ENCODE measurements around the gene ANTXR1.

Gene ANTXR1

GRCh38 chr2:69088466-69088865 lies 75.5 kb downstream of the ANTXR1 start:
- no peak for DNase-seq (ENCODE audit: low read depth)
- no peak for TF ChIP-seq CTCF (IDR thresholded peaks at IDR 0.05; ENCODE audit: control insufficient read depth, extremely low read depth, insufficient read depth)

GRCh38 chr2:69089266-69089665 lies 76.3 kb downstream of the ANTXR1 start:
- H3K4me3 ChIP-seq (ENCODE audit: low read depth, low read length) = no peak overlapping the region
- no peak for DNase-seq (ENCODE audit: low read depth)
- TF ChIP-seq CTCF (IDR thresholded peaks at IDR 0.05; ENCODE audit: control insufficient read depth, extremely low read depth, insufficient read depth) = no peak

More at GRCh38 chr2:69088466-69088865, 75.5 kb downstream of the ANTXR1 start:
- H3K4me3 ChIP-seq (ENCODE audit: low read depth, low read length) = no peak overlapping the region

GRCh38 chr2:69089998-69090397 lies 77.0 kb downstream of the ANTXR1 start:
- no peak for TF ChIP-seq CTCF (IDR thresholded peaks at IDR 0.05; ENCODE audit: control insufficient read depth, extremely low read depth, insufficient read depth)
- H3K4me3 ChIP-seq (ENCODE audit: low read depth, low read length) = no peak overlapping the region
- DNase-seq (ENCODE audit: low read depth) = no peak

GRCh38 chr2:69090820-69091219 lies 77.8 kb downstream of the ANTXR1 start:
- no peak for TF ChIP-seq CTCF (IDR thresholded peaks at IDR 0.05; ENCODE audit: control insufficient read depth, extremely low read depth, insufficient read depth)
- no peak overlapping the region for H3K4me3 ChIP-seq (ENCODE audit: low read depth, low read length)
- no peak for DNase-seq (ENCODE audit: low read depth)

GRCh38 chr2:69092857-69093256 lies 79.9 kb downstream of the ANTXR1 start:
- no peak for DNase-seq (ENCODE audit: low read depth)
- H3K4me3 ChIP-seq (ENCODE audit: low read depth, low read length) = no peak overlapping the region
- TF ChIP-seq CTCF (IDR thresholded peaks at IDR 0.05; ENCODE audit: control insufficient read depth, extremely low read depth, insufficient read depth) = no peak

GRCh38 chr2:69095305-69095704 lies 82.3 kb downstream of the ANTXR1 start:
- TF ChIP-seq CTCF (IDR thresholded peaks at IDR 0.05; ENCODE audit: control insufficient read depth, extremely low read depth, insufficient read depth) = no peak
- no peak overlapping the region for H3K4me3 ChIP-seq (ENCODE audit: low read depth, low read length)
- no peak for DNase-seq (ENCODE audit: low read depth)

GRCh38 chr2:69096326-69097095 lies 83.5 kb downstream of the ANTXR1 start:
- no peak for DNase-seq (ENCODE audit: low read depth)
- no peak for TF ChIP-seq CTCF (IDR thresholded peaks at IDR 0.05; ENCODE audit: control insufficient read depth, extremely low read depth, insufficient read depth)
- no peak overlapping the region for H3K4me3 ChIP-seq (ENCODE audit: low read depth, low read length)
